Lower leg skin (tissue), 3 donors: ENCODE results near the gene CCL7.

Source experiments
- CTCF ChIP-seq, 3 donors: fragments of 450-650 bp; IDR thresholded peaks; one replicate each; pipeline ENCODE4 v1.5.1; 2016; ENCODE audit warnings: antibody characterized with exemption in 3 of 3, mild to moderate bottlenecking in 3 of 3, moderate library complexity in 2 of 3
- POLR2A ChIP-seq, 2 donors: fragments of 450-650 bp; IDR thresholded peaks; one replicate each; pipeline ENCODE4 v1.6.1; 2016 to 2017; ENCODE audit warnings: antibody characterized with exemption in 2 of 2, mild to moderate bottlenecking in 1 of 2, moderate library complexity in 1 of 2

DNA sequence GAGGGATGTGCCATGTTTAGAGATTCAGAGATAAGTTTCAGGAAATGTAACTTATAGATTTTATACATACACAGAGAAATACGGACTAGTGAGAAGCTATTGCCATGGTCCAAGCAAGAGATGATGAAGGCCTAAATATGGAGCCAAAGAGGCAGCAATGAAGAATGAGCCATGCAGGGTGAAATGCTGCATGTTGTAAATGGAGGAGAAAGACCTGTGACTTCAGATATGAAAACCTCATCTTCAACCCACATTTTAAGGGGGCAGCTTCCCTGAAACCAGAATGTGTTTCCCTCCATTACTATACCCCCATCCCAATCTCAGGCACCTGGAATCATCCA, 12.1 kb upstream of the CCL7 start:
- TF ChIP-seq CTCF (IDR thresholded peaks at IDR 0.05) (no peak), POLR2A (IDR thresholded peaks at IDR 0.05) (no peak)
